Ovary (tissue), 9 donors: ENCODE data around the gene HSPA1L. TPM values are rescaled to one million over a fixed set of nuclear protein-coding genes. Genes with fewer than 3 reads are reported as not detected.
"Not testable (repeated sequence)": the region's sequence is repeated elsewhere in the genome, so short reads cannot be mapped to it uniquely, and the experiment has no call there.

Source experiments
- DNase-seq, 5 donors: peaks; one replicate each; pipeline ENCODE4 v3.0.0-alpha.2; 2019 to 2020
- H3K27ac ChIP-seq, 2 donors: fragments of 200-600 bp; one replicate each; pipeline versions ENCODE4 v1.5.1 to v1.8.0; 2019 to 2022
- H3K27me3 ChIP-seq: fragments of 200-600 bp; one replicate; pipeline ENCODE4 v1.8.0; 2022
- H3K36me3 ChIP-seq: fragments of 200-600 bp; sonication (generic); one replicate; pipeline ENCODE4 v1.5.1; 2019
- H3K4me1 ChIP-seq: one replicate; pipeline ENCODE4 v1.8.1; 2013; ENCODE audit warnings: mild to moderate bottlenecking, moderate library complexity; ENCODE audit not compliant: insufficient read depth
- H3K4me3 ChIP-seq: fragments of 200-600 bp; sonication (generic); one replicate; pipeline ENCODE4 v1.5.1; 2017
- H3K9me3 ChIP-seq, 2 donors: fragments of 200-600 bp in 1 of 2; sonication (generic) in 1 of 2; one replicate each; pipeline versions ENCODE4 v1.5.1 to v1.8.1; 2013 to 2019; ENCODE audit warnings: mild to moderate bottlenecking in 1 of 2, moderate library complexity in 1 of 2
- EP300 ChIP-seq: sonication (generic); formaldehyde crosslinking; IDR thresholded peaks from one replicate; pipeline ENCODE4 v1.6.1; 2017; ENCODE audit warnings: antibody characterized with exemption
- POLR2A ChIP-seq: fragments of 450-650 bp; IDR thresholded peaks from one replicate; pipeline ENCODE4 v1.6.1; 2017; ENCODE audit warnings: antibody characterized with exemption, mild to moderate bottlenecking, moderate library complexity
- WGBS, 3 donors: extraction: QIAGEN DNeasy Blood & Tissue Kit in 1 of 3; methylation state at CpG; one replicate each; pipeline versions ENCODE4 v1.1.5 to v1.1.7; 2013 to 2017; 5-methylcytosine and 5-hydroxymethylcytosine counted together
- intact Hi-C, 4 donors: fragments of 100-400 bp; cut with DNase I; formaldehyde crosslinking; loops; one replicate each; pipeline versions ENCODE4 v1.11.0 to v1.15.1; 2022 to 2023
- polyA plus RNA-seq, 2 donors: library from polyadenylated mRNA; stranded (reverse); fragments of 200-250 nt in 1 of 2; fragments of 350-450 nt in 1 of 2; fragmentation: Illumina TruSeq in 1 of 2; extraction: RNeasy Lipid Tissue Mini Kit (QIAGEN cat#74804) in 1 of 2; gene quantifications; one replicate each; pipeline ENCODE4 v1.2.3, GENCODE V29; 2013 to 2014
- total RNA-seq, 7 donors: library from RNA; depleted of rRNA in 2 of 7; stranded (reverse); fragments of >200 nt in 2 of 7; fragmentation: NEBNext Ultra II Directional in 3 of 7; extraction: Animal tissue kit (Norgen Biotek cat#: 25700) in 3 of 7; gene quantifications; one replicate each; pipeline versions ENCODE4 v1.1.0 to v1.2.4, GENCODE V29; 2016 to 2023
- TF ChIP-seq, protein P1 (sequence below), 3 donors: fragments of 450-650 bp in 2 of 3; fragments of 200-600 bp in 1 of 3; IDR thresholded peaks; one replicate each; pipeline versions ENCODE4 v1.5.1 to v1.8.0; 2016 to 2022; ENCODE audit warnings: antibody characterized with exemption in 3 of 3, mild to moderate bottlenecking in 1 of 3
- donor health status: DM: no; HTN: no; CAD: no; lungs with moderate emphysema.
- donor health status: DM: no; HTN: no; CAD: no.
- donor health status: Bipolar disorder and iron deficiency.
- donor health status: DM: yes; HTN: yes; CAD: no.
- donor health status: DM: no; HTN: no; CAD: no.
- donor health status: DM: yes; HTN: yes; CAD: no.

Gene HSPA1L
- total and polyA plus RNA-seq, 9 donors = 1.3 to 6.1 (median 3.9) TPM

DNA sequence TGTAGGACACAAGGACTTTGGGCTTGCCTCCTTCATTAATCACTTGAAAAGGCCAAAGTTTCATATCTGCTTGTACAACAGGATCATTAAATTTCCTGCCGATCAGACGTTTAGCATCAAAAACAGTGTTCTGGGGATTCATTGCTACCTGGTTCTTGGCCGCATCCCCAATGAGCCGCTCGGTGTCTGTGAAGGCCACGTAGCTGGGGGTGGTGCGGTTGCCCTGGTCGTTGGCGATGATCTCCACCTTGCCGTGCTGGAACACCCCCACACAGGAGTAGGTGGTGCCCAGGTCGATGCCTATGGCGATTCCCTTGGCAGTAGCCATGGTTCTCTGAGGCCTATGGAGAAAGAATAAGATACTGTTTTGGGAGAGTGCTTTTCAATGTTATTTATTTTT is 3.4 kb downstream of the HSPA1L start:
- 90 to 95% (median 91%) methylated on average over 12 of the region's 12 CpGs for WGBS, 3 donors
- intact Hi-C loops = no loop called here
- peak in 1 of 5 donors; percentile 24 for DNase-seq
- Histone ChIP-seq H3K9me3 (no peaks in the 10 kb centered on the region), H3K27me3 (no peaks in the 10 kb centered on the region), H3K4me3 (no peak overlapping the region), H3K27ac (no peak overlapping the region), H3K4me1 (peaks cover 2% of the 10 kb centered on the region), H3K36me3 (no peaks in the 10 kb centered on the region)
- TF ChIP-seq EP300 (no peak), POLR2A (no peak)
- TF ChIP-seq, protein P1, sequence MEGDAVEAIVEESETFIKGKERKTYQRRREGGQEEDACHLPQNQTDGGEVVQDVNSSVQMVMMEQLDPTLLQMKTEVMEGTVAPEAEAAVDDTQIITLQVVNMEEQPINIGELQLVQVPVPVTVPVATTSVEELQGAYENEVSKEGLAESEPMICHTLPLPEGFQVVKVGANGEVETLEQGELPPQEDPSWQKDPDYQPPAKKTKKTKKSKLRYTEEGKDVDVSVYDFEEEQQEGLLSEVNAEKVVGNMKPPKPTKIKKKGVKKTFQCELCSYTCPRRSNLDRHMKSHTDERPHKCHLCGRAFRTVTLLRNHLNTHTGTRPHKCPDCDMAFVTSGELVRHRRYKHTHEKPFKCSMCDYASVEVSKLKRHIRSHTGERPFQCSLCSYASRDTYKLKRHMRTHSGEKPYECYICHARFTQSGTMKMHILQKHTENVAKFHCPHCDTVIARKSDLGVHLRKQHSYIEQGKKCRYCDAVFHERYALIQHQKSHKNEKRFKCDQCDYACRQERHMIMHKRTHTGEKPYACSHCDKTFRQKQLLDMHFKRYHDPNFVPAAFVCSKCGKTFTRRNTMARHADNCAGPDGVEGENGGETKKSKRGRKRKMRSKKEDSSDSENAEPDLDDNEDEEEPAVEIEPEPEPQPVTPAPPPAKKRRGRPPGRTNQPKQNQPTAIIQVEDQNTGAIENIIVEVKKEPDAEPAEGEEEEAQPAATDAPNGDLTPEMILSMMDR (IDR thresholded peaks at IDR 0.05) = no peak

DNA sequence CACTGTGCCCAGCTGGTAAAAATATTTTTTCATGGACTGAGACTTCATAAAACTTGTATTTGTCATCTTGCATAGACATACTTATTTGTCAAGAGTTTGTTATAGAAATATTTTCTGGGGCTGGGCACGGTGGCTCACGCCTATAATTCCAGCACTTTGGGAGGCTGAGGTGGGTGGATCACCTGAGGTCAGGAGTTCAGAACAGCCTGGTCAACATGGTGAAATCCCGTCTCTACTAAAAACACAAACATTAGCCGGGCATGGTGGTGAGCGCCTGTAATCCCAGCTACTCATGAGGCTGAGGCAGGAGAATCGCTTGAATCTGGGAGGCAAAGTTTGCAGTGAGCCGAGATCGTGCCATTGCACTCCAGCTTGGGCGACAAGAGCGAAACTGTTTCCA is 6.5 kb downstream of the HSPA1L start:
- intact Hi-C loops, H3K27ac ChIP-seq, H3K27me3 ChIP-seq, H3K9me3 ChIP-seq, H3K4me3 ChIP-seq, H3K4me1 ChIP-seq, H3K36me3 ChIP-seq: not testable (repeated sequence)
- 88 to 91% (median 89%) methylated on average over 10 of the region's 10 CpGs for WGBS, 3 donors
- peak in 2 of 5 donors; percentile 9 to 16 for DNase-seq

GRCh38 chr6:31806470-31807272 is 8.4 kb downstream of the HSPA1L start, which contains the start of gene LSM2:
TSS of gene LSM2 (minus strand) at chr6:31806966. CDS start at chr6:31806757, 209 bp downstream.
- no peaks in the 10 kb centered on the region for H3K36me3 ChIP-seq
- peak within 1 kb of the TSS; percentile 82 for H3K4me3 ChIP-seq
- peak; percentile 86 for TF ChIP-seq POLR2A
- TF ChIP-seq, protein P1 (IDR thresholded peaks at IDR 0.05) = peak in 1 of 3 donors; percentile 57
- TF ChIP-seq EP300 = peak; percentile 44
- DNase-seq = peak; percentile 98
- WGBS, 3 donors = 0 to 1% (median 1%) methylated on average over 51 of the region's 51 CpGs
- H3K9me3 ChIP-seq = no peaks in the 10 kb centered on the region
- H3K27me3 ChIP-seq = no peaks in the 10 kb centered on the region
- intact Hi-C loops = no loop called here
- peak within 1 kb of the TSS; percentile 87 to 88 for H3K27ac ChIP-seq
- no peaks in the 10 kb centered on the region for H3K4me1 ChIP-seq

DNA sequence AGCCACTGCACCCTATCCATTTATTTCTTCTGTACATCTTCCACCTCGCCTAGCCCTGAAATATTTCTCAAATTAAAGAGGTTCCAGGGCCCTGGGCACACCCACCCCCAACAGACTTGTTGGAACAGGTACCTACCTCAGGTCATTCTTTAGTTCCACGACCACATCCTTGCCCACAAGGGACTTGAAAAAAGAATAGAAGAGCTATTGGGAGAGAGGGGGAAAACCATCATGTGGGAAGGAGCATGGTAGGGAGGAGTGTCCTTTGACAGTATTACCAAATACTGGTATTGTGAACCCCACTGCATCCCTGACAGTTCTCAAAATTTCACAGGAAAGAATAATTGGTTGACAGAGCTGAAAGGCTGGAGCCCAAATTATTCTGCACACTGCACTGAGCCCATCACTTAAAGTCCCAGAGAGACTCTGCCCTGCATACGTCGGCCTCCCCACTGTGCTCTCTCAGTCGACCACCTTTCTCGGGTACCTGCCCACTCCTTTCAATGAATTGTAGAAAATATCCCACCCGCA is 9.1 kb downstream of the HSPA1L start:
- no peaks in the 10 kb centered on the region for H3K36me3 ChIP-seq
- 16 to 18% (median 16%) methylated on average over 7 of the region's 7 CpGs for WGBS, 3 donors
- DNase-seq = peak in 2 of 5 donors; percentile 8 to 29
- H3K27me3 ChIP-seq = no peaks in the 10 kb centered on the region
- intact Hi-C loops = no loop called here
- H3K4me1 ChIP-seq = no peaks in the 10 kb centered on the region
- H3K9me3 ChIP-seq = no peaks in the 10 kb centered on the region
- peak overlapping the region; percentile 82 for H3K4me3 ChIP-seq
- TF ChIP-seq EP300 (no peak), POLR2A (no peak)
- TF ChIP-seq, protein P1 (IDR thresholded peaks at IDR 0.05) = no peak
- peak overlapping the region; percentile 87 to 88 for H3K27ac ChIP-seq

DNA sequence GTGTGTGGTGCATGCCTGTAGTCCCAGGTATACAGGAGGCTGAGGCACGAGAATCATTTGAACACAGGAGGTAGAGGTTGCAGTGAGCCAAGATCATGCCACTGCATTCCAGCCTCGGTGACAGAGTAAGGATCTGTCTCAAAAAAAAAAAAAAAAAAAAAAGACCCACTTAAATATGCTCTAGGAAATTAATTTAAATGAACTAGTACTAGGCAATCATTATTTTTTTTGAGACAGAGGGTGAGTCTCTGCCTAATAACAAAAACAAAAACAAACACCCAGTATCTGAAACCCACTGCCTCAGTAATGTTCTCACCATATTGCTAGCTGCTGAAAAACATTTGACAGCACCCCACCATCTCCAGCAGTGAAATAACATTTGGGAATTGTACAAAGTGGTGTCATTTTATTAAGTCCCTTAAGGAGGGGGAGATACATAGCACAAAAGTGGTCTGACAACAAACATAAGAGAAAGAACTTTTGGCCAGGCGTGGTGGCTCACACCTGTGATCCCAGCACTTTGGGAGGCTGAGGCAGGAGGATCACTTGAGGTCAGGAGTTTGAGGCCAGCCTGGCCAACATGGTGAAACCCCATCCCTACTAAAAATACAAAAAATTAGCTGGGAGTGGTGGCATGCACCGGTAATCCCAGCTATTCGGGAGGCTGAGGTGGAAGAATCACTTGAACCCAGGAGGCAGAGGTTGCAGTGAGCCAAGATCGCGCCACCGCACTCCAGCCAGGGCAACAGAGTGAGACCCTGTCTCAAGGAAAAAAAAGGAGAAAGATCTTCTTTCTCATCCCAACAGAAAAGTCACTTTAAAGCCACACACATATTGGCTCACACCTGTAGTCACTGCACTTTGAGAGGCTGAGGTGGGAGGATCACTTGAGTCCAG is 13.8 kb downstream of the HSPA1L start:
- H3K9me3 ChIP-seq, H3K27ac ChIP-seq, H3K4me3 ChIP-seq, H3K4me1 ChIP-seq, H3K27me3 ChIP-seq, intact Hi-C loops, H3K36me3 ChIP-seq: not testable (repeated sequence)
- DNase-seq = peak in 2 of 5 donors; percentile 2 to 11
- 90 to 94% (median 93%) methylated on average over 8 of the region's 8 CpGs for WGBS, 3 donors
